IMR-90 (cell line): ENCODE measurements around the gene ADGRG3. TPM values are rescaled to one million over a fixed set of nuclear protein-coding genes. Genes with fewer than 3 reads are reported as not detected.

Experiments
- ATAC-seq: fragments of 200-7000 bp; cut with Tn5 transposase; 2 replicates; pipeline ENCODE4 v1.9.1; 2020; ENCODE audit warnings: low read depth, mild to moderate bottlenecking, moderate library complexity
- BruUV-seq: library from RNA; stranded (reverse); fragments of 400-500 nt; replicated peaks from 2 replicates; lab custom pipeline; 2021; lab: Mats Ljungman, UMichigan
- CTCF ChIA-PET: fragments of 300-600 bp; formaldehyde crosslinking; extraction: SDS; loops from one replicate; lab custom pipeline; 2021; ENCODE audit warnings: antibody characterized with exemption; lab: Yijun Ruan, JAX
- POLR2A ChIA-PET: fragments of 300-600 bp; sonication (Branson Sonifier 250); formaldehyde crosslinking; loops from one replicate; lab custom pipeline; 2022; ENCODE audit warnings: antibody characterized with exemption; ENCODE audit not compliant: unreplicated experiment; lab: Charles Lee
- DNase-seq: peaks from one replicate; pipeline ENCODE4 v3.0.0; 2013
- H2AFZ ChIP-seq: replicated peaks from 2 replicates; pipeline ENCODE3; 2013; ENCODE audit warnings: low read length, mild to moderate bottlenecking; ENCODE audit not compliant: poor library complexity
- H2AK5ac ChIP-seq: 2 replicates; pipeline ENCODE4 v1.6.1; 2013; ENCODE audit warnings: low read depth, low read length, inconsistent platforms
- H2AK9ac ChIP-seq: replicated peaks from 2 replicates; pipeline ENCODE3; 2013; ENCODE audit warnings: mild to moderate bottlenecking, low read depth, low read length, moderate library complexity; ENCODE audit not compliant: poor library complexity
- H2BK120ac ChIP-seq: 2 replicates; pipeline ENCODE4 v1.6.1; 2013; ENCODE audit warnings: low read depth, low read length, inconsistent platforms
- H2BK15ac ChIP-seq: 3 replicates; pipeline ENCODE4 v1.6.1; 2013; ENCODE audit warnings: low read depth, low read length, inconsistent platforms
- H2BK20ac ChIP-seq: 2 replicates; pipeline ENCODE4 v1.6.1; 2013; ENCODE audit warnings: low read depth, mild to moderate bottlenecking, inconsistent platforms, low read length, moderate library complexity
- H2BK5ac ChIP-seq: 2 replicates; pipeline ENCODE4 v1.6.1; 2013; ENCODE audit warnings: mild to moderate bottlenecking, low read depth, low read length, inconsistent platforms; ENCODE audit not compliant: poor library complexity, severe bottlenecking
- H3K14ac ChIP-seq: replicated peaks from 2 replicates; pipeline ENCODE4 v1.6.1; 2013; ENCODE audit warnings: low read depth, low read length, inconsistent platforms
- H3K18ac ChIP-seq: 2 replicates; pipeline ENCODE4 v1.6.1; 2013; ENCODE audit warnings: low read depth, low read length, control low read depth
- H3K23ac ChIP-seq: 2 replicates; pipeline ENCODE4 v1.6.1; 2013; ENCODE audit warnings: low read depth, low read length, inconsistent platforms
- H3K27ac ChIP-seq: 2 replicates; pipeline ENCODE4 v1.5.1; 2013; ENCODE audit warnings: mild to moderate bottlenecking, control low read depth, low read length; ENCODE audit not compliant: insufficient read depth
- H3K27me3 ChIP-seq: 2 replicates; pipeline ENCODE4 v1.6.1; 2013; ENCODE audit warnings: low read length; ENCODE audit not compliant: control insufficient read depth, insufficient read depth
- H3K36me3 ChIP-seq: 2 replicates; pipeline ENCODE4 v1.6.1; 2013; ENCODE audit warnings: low read length, mixed read lengths; ENCODE audit not compliant: control insufficient read depth, insufficient read depth
- H3K4ac ChIP-seq: 2 replicates; pipeline ENCODE4 v1.6.1; 2013; ENCODE audit warnings: low read depth, low read length, inconsistent platforms
- H3K4me1 ChIP-seq: 2 replicates; pipeline ENCODE4 v1.6.1; 2013; ENCODE audit warnings: low read length, mixed read lengths; ENCODE audit not compliant: control insufficient read depth, insufficient read depth
- H3K4me2 ChIP-seq: 2 replicates; pipeline ENCODE4 v1.6.1; 2013; ENCODE audit warnings: low read depth, mild to moderate bottlenecking, control low read depth, low read length, moderate library complexity
- H3K4me3 ChIP-seq: 2 replicates; pipeline ENCODE4 v1.5.1; 2013; ENCODE audit warnings: low read depth, mild to moderate bottlenecking, control low read depth, low read length, moderate library complexity; ENCODE audit not compliant: insufficient read depth
- H3K56ac ChIP-seq: 2 replicates; pipeline ENCODE4 v1.6.1; 2013; ENCODE audit warnings: low read length, inconsistent platforms; ENCODE audit not compliant: insufficient read depth; ENCODE audit errors: extremely low read depth
- H3K79me1 ChIP-seq, 2 experiments: 2 replicates each; pipeline ENCODE4 v1.6.1; 2013; ENCODE audit warnings: low read length in 2 of 2, inconsistent platforms in 1 of 2, low read depth in 1 of 2
- H3K9ac ChIP-seq: 2 replicates; pipeline ENCODE4 v1.6.1; 2013; ENCODE audit warnings: low read depth, low read length, control low read depth
- H3K9me1 ChIP-seq: 2 replicates; pipeline ENCODE4 v1.6.1; 2013; ENCODE audit warnings: low read length, inconsistent platforms; ENCODE audit not compliant: insufficient read depth
- H3K9me3 ChIP-seq: 2 replicates; pipeline ENCODE4 v1.6.1; 2013; ENCODE audit warnings: low read length; ENCODE audit not compliant: control insufficient read depth, insufficient read depth
- H4K20me1 ChIP-seq: 2 replicates; pipeline ENCODE4 v1.6.1; 2013; ENCODE audit warnings: low read length, inconsistent platforms; ENCODE audit not compliant: insufficient read depth
- H4K5ac ChIP-seq: 2 replicates; pipeline ENCODE4 v1.6.1; 2013; ENCODE audit warnings: mild to moderate bottlenecking, low read depth, low read length, control low read depth
- H4K8ac ChIP-seq, 2 experiments: 2 replicates each; pipeline ENCODE4 v1.6.1; 2013; ENCODE audit warnings: low read depth in 2 of 2, low read length in 2 of 2, control low read depth in 1 of 2, inconsistent platforms in 1 of 2
- H4K91ac ChIP-seq: 2 replicates; pipeline ENCODE4 v1.6.1; 2013; ENCODE audit warnings: low read depth, low read length, inconsistent platforms; ENCODE audit not compliant: insufficient read depth
- MAFK ChIP-seq: IDR thresholded peaks from 2 replicates; pipeline ENCODE4 v1.6.1; 2012; ENCODE audit warnings: low read depth, low read length, improper control_type of control experiment
- RFX5 ChIP-seq: IDR thresholded peaks from 2 replicates; pipeline ENCODE4 v1.8.0; 2012; ENCODE audit warnings: low read depth, mild to moderate bottlenecking, low read length, moderate library complexity
- WGBS, 2 experiments: methylation state at CpG; one replicate each; pipeline versions ENCODE4 v1.1.5 to v1.1.7; 2013; ENCODE audit warnings: missing lambda C conversion rate in 2 of 2; ENCODE audit not compliant: insufficient read length in 1 of 2; ENCODE audit errors: extremely low coverage in 2 of 2; 5-methylcytosine and 5-hydroxymethylcytosine counted together
- dilution Hi-C: fragments of 300-500 bp; cut with HindIII; formaldehyde crosslinking; loops from one replicate; pipeline ENCODE4 v1.14.3; 2018; ENCODE audit warnings: low sequenced_read_pairs; ENCODE audit not compliant: unreplicated experiment
- in situ Hi-C: fragments of 300-500 bp; cut with MboI; formaldehyde crosslinking; loops from 3 replicates; pipeline ENCODE4 v1.14.3; 2019; ENCODE audit warnings: low sequenced_read_pairs, inconsistent platforms, mixed read lengths
- intact Hi-C: fragments of 100-400 bp; cut with micrococcal nuclease; formaldehyde crosslinking; loops from 2 replicates; pipeline ENCODE4 v1.10.0; 2022
- polyA plus RNA-seq, 3 experiments: library from polyadenylated mRNA; depleted of rRNA; stranded (reverse); fragments of >200 nt; gene quantifications; 2 replicates each; pipeline ENCODE4 v1.2.3, GENCODE V29; 2012; ENCODE audit warnings: low replicate concordance in 1 of 3
- total RNA-seq: library from RNA; depleted of rRNA; stranded (reverse); fragments of >200 nt; gene quantifications from 2 replicates; pipeline ENCODE4 v1.2.3, GENCODE V29; 2012
- TF ChIP-seq, protein P1 (sequence below): conservative IDR thresholded peaks from 2 replicates; pipeline ENCODE4 v1.5.1; 2012; ENCODE audit warnings: mild to moderate bottlenecking, low read depth, low read length, improper control_type of control experiment

ADGRG3 gene
- total and polyA plus RNA-seq, 2 of the 4 experiments (the other 2 are of a cell fraction): not detected

DNA sequence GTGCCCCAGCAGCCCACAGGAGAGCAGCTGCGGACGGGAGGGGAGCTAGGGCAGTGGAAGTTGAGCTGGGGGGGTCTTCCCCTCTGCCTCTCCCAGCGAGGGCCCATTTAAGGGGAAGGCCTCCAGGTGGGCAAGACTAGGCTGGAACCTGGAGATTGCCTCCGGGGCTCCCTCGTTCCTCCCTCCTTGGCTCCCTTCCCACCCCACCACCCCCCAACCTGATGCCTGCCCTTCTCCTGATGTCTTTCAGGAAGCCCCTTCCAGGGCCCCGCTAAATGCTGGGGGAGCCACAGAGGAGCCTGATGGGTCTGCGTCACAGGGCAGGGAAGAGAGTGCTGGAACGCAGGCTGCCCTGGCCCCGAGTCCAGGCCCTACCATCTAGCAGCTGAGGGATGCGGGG, 22.9 kb upstream of the ADGRG3 start:
- peak overlapping the region; percentile 57 for H2AK9ac ChIP-seq
- in situ Hi-C loops (no loop called here), intact Hi-C loops (loop anchor here (10.0 kb wide), 1 partner anchor 360 kb away; the partner anchor contains the start of genes USB1 and ZNF319), dilution Hi-C loops (no loop called here)
- ChIA-PET CTCF (no interaction called here), POLR2A (no interaction called here)
- no peak overlapping the region for H3K4me3 ChIP-seq
- H3K9me3 ChIP-seq: no peaks in the 10 kb centered on the region
- H2BK20ac ChIP-seq: no peak overlapping the region
- no peak overlapping the region for H3K9ac ChIP-seq
- peaks cover 19% of the 10 kb centered on the region for H3K9me1 ChIP-seq
- no peak overlapping the region for H2BK5ac ChIP-seq
- H3K18ac ChIP-seq: no peak overlapping the region
- H4K20me1 ChIP-seq: no peaks in the 10 kb centered on the region
- H4K5ac ChIP-seq: no peak overlapping the region
- peak overlapping the region; percentile 35 for H2AFZ ChIP-seq
- no peak for DNase-seq
- ATAC-seq: no peak
- H2BK120ac ChIP-seq: peak overlapping the region; percentile 53; the same call in 1 of the 2 replicates
- no peak overlapping the region for H3K4me2 ChIP-seq
- H2BK15ac ChIP-seq: no peak overlapping the region
- peak overlapping the region; percentile 58; the same call in 1 of the 2 replicates for H2AK5ac ChIP-seq
- H4K8ac ChIP-seq: no peak overlapping the region
- no peak overlapping the region for H3K23ac ChIP-seq
- H3K14ac ChIP-seq: no peak overlapping the region
- no peaks in the 10 kb centered on the region for H3K36me3 ChIP-seq
- H4K91ac ChIP-seq: peak overlapping the region; percentile 7; the same call in 1 of the 2 replicates
- H3K79me1 ChIP-seq: no peaks in the 10 kb centered on the region
- WGBS, 2 experiments: 72% methylated on average over 4 of the region's 10 CpGs; no CpG with 5 or more reads in 1 of the 2 experiments
- no peak for TF ChIP-seq MAFK
- TF ChIP-seq RFX5: no peak
- TF ChIP-seq, protein P1, sequence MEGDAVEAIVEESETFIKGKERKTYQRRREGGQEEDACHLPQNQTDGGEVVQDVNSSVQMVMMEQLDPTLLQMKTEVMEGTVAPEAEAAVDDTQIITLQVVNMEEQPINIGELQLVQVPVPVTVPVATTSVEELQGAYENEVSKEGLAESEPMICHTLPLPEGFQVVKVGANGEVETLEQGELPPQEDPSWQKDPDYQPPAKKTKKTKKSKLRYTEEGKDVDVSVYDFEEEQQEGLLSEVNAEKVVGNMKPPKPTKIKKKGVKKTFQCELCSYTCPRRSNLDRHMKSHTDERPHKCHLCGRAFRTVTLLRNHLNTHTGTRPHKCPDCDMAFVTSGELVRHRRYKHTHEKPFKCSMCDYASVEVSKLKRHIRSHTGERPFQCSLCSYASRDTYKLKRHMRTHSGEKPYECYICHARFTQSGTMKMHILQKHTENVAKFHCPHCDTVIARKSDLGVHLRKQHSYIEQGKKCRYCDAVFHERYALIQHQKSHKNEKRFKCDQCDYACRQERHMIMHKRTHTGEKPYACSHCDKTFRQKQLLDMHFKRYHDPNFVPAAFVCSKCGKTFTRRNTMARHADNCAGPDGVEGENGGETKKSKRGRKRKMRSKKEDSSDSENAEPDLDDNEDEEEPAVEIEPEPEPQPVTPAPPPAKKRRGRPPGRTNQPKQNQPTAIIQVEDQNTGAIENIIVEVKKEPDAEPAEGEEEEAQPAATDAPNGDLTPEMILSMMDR: no peak
- H3K27me3 ChIP-seq: peaks cover under 1% of the 10 kb centered on the region; the same call in 1 of the 2 replicates
- H3K56ac ChIP-seq: no peak overlapping the region
- H3K4ac ChIP-seq: 0 out of 2 replicates have a peak overlapping the region, but pooled peaks have one; percentile 27
- peaks cover 8% of the 10 kb centered on the region for H3K4me1 ChIP-seq
- no peak overlapping the region for H3K27ac ChIP-seq
- no TSS peak for BruUV-seq
